Fibroblast of skin of left quadriceps (primary cell): ENCODE results near the gene SPTBN5.
"Not testable (repeated sequence)": the region's sequence is repeated elsewhere in the genome, so short reads cannot be mapped to it uniquely, and the experiment has no call there.

Experiments
- DNase-seq, 2 experiments: peaks; one replicate each; pipeline ENCODE4 v3.0.0-alpha.2; 2013; ENCODE audit warnings: low read depth in 2 of 2

The SPTBN5 gene

DNA sequence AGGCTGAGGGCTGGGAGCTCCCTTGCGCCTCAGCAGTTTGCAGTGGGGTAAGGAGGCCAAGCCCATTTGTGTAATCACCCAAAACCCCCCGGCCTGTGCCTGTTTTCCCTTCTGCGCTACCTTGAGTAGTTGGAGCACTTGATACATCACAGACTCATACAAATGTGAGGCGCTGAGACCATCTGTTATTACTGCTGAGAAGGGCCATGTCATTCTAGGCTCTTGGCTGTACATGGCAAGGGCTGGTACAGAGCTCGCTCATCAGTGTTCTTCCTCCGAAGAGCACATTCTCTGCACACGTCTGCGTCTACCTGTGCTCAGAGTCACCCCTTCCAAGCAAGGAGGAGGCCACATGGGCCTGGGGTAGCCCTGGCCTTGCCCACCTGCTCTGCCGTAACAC is 45.9 kb downstream of the SPTBN5 start:
- no peak for DNase-seq

- no peak for DNase-seq
These were observed 46.6 kb downstream of the SPTBN5 start for GRCh38 chr15:41847206-41847605.

- no peak for DNase-seq
These were observed 49.0 kb downstream of the SPTBN5 start for GRCh38 chr15:41844814-41845213.

GRCh38 chr15:41843571-41843970 is 50.3 kb downstream of the SPTBN5 start:
- DNase-seq = no peak

GRCh38 chr15:41842229-41842628 is 51.6 kb downstream of the SPTBN5 start:
- DNase-seq = no peak

GRCh38 chr15:41841131-41841530 is 52.7 kb downstream of the SPTBN5 start:
- no peak for DNase-seq

DNA sequence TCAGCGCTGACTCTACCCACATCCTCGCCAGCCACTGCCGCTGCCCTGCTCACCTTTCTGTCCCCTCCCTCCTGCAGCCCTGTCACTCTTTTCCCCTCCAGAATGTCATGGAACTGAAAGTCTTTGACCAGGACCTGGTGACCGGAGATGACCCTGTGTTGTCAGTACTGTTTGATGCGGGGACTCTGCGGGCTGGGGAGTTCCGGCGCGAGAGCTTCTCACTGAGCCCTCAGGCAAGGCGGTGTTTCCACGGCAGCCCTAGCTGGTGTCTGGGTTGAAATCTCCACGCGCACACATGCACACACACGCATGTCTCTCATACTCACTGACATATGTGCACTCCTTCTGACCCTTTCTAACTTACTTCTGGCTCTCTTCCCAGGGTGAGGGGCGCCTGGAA is 53.2 kb downstream of the SPTBN5 start:
- DNase-seq = no peak

GRCh38 chr15:41839781-41840491 is 53.9 kb downstream of the SPTBN5 start:
- no peak for DNase-seq

GRCh38 chr15:41838400-41838897 is 55.4 kb downstream of the SPTBN5 start, which contains the start of gene PLA2G4B:
Gene PLA2G4B (plus strand): TSS chr15:41838847. CDS start chr15:41838914, 67 bp downstream.
- no peak for DNase-seq

GRCh38 chr15:41836713-41837454 is 57.0 kb downstream of the SPTBN5 start:
- no peak for DNase-seq

GRCh38 chr15:41836073-41836472 is 57.8 kb downstream of the SPTBN5 start:
- DNase-seq = no peak

- DNase-seq = no peak
These were observed 59.8 kb downstream of the SPTBN5 start for GRCh38 chr15:41834096-41834495.

DNA sequence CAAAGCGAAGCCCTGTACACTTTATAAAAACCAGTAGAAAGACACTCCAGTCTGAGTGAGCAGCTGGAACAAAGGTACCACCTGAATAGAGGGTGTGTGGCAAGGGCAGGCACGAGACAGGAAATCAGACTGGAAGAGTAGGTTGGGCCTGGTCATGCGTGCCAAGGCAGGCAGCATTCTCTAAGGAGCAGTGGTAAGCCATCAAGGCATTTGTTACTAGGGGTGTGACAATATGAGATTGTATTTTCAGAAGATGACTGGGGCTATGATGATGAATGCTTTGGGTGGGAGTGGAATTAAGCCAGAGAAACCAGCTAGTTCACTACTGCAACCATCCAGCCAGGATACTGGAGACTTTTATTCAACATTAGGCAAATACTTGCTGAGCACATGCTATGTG is 61.0 kb downstream of the SPTBN5 start:
- DNase-seq = no peak

DNA sequence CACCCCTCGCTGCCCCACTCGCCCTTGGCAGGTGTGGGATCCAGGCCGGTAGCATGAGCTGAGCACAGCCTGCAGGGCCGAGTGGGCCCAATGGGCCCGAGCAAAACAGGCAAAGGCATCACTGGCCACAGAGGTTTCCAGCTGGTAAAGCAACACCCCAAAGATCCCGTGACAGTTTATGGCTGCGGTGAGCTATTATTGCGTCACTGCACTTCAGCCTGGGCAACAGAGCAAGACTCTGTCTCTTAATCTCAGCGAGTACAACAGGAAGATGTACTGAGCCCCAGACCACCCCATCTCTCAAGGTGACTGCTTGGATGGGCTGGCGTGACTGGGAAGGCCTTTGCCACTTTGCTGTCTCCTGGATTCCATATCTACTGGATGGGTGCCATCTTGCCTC is 61.6 kb downstream of the SPTBN5 start:
- no peak for DNase-seq

DNA sequence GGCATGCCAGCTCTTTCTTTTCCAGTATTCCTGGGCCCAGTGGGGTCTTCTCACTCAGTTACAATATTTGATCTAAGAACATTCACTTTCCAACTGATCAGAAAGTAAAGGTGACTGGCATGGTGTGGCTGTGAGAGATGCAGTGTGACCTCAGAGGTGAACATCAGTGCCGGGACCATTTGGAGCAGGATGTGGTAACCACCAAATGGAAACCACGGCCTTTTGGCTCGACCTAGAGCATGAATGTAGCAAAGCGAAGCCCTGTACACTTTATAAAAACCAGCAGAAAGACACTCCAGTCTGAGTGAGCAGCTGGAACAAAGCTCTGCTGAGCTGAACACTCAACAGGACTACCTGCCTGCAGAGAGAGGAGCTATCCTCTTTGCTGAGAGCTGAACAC is 62.6 kb downstream of the SPTBN5 start:
- not testable (repeated sequence) for DNase-seq

- DNase-seq = no peak
These were observed 63.8 kb downstream of the SPTBN5 start for GRCh38 chr15:41829959-41830646.

DNA sequence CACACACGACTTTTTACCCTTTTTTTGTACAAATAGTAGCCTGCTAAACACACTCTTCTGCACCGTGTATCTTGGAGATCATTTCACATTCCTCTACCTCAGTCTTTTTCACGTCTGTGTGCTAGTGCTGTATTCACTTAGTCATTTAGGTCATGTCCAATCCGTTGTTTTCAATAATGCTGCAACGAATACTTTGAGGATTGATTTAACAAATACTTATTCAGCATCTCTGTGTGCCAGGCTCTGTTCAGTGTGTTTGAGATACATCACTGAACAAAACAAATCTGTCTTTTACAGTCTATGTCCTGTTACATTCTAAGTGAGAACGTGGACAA is 65.1 kb downstream of the SPTBN5 start:
- DNase-seq = no peak

GRCh38 chr15:41827880-41828806 is 65.7 kb downstream of the SPTBN5 start, which contains the start of gene JMJD7:
Gene JMJD7 (plus strand): TSS chr15:41828092. CDS start chr15:41828125, 33 bp downstream.
- peak; percentile 60 to 61 for DNase-seq

GRCh38 chr15:41827290-41827879 is 66.5 kb downstream of the SPTBN5 start:
- no peak for DNase-seq

GRCh38 chr15:41825572-41826535 is 68.0 kb downstream of the SPTBN5 start:
- DNase-seq = no peak
